ENCODE data around the gene HELZ. TPM values are rescaled to one million over a fixed set of nuclear protein-coding genes. Genes with fewer than 3 reads are reported as not detected.
A peak's percentile ranks its signal among the peaks of the same experiment; 100 is the strongest.

The HELZ gene
- total RNA-seq, 1 experiment from 2014 or later, result 31.3 TPM

DNA sequence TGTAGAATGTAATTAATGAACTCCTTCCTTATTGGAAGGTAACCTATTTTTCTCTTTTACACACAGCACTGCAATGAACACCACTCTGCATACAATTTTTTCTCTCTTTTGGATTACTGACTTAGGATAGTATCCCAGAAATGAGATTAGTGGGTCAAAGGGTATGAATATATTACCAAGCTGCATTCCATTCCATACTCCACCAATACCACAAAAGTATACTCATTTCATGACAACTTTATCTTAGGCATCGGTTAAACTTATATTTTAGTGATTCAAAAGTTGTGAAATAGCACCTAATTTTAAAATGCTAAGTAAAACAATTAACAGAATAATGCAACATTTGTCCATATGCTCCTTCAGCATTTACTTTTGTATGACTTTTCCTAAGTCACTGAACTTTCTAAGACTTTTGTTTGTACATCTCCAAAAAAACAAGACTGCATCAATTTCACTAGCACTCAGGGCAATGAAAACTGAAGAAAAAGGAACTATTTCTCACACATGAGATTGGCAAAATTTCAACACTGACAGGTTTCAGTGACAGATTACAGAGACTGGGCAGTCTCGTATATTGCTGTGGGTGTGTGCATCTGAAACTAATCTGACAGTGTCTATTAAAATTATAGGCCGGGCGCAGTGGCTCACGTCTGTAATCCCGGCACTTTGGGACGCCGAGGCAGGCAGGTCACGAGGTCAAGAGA is 32.1 kb downstream of the HELZ start:
- DNase-seq (peak; percentile 50), ATAC-seq (no peak; the same call in none of the 2 replicates)
- Histone ChIP-seq H3K9me2 (replicated peaks; ENCODE audit: low read length) (no peaks in the 10 kb centered on the region), H4K20me1 (ENCODE audit: low read length) (no peaks in the 10 kb centered on the region), H3K4me2 (ENCODE audit: low read length) (peak overlapping the region; percentile 24), H3K36me3 (ENCODE audit: low read depth, low read length) (peaks cover 15% of the 10 kb centered on the region), H3K4me1 (ENCODE audit: insufficient read depth, low read length) (peaks cover 12% of the 10 kb centered on the region), H3K4me3 (ENCODE audit: low read length) (no peak overlapping the region), H3K27ac (ENCODE audit: low read length) (no peak overlapping the region), H2AFZ (ENCODE audit: low read length) (no peak overlapping the region), H3K9ac (ENCODE audit: low read length) (no peak overlapping the region), H3K9me3 (ENCODE audit: low read length) (no peaks in the 10 kb centered on the region), H3K79me2 (ENCODE audit: low read length) (peaks cover 10% of the 10 kb centered on the region; the same call in 1 of the 2 replicates), H3F3A (ENCODE audit: low read length, unreplicated experiment) (no peaks in the 10 kb centered on the region), H3K27me3 (ENCODE audit: low read length) (no peaks in the 10 kb centered on the region)
- no peak for TF ChIP-seq EZH2 (IDR thresholded peaks at IDR 0.05; ENCODE audit: low read length, unreplicated experiment)
- TF ChIP-seq, protein P1, sequence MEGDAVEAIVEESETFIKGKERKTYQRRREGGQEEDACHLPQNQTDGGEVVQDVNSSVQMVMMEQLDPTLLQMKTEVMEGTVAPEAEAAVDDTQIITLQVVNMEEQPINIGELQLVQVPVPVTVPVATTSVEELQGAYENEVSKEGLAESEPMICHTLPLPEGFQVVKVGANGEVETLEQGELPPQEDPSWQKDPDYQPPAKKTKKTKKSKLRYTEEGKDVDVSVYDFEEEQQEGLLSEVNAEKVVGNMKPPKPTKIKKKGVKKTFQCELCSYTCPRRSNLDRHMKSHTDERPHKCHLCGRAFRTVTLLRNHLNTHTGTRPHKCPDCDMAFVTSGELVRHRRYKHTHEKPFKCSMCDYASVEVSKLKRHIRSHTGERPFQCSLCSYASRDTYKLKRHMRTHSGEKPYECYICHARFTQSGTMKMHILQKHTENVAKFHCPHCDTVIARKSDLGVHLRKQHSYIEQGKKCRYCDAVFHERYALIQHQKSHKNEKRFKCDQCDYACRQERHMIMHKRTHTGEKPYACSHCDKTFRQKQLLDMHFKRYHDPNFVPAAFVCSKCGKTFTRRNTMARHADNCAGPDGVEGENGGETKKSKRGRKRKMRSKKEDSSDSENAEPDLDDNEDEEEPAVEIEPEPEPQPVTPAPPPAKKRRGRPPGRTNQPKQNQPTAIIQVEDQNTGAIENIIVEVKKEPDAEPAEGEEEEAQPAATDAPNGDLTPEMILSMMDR (conservative IDR thresholded peaks at IDR 0.05; ENCODE audit: low read depth, low read length), result no peak
- no peak for TF ChIP-seq EZH2phosphoT487 (IDR thresholded peaks at IDR 0.05; ENCODE audit: borderline replicate concordance, low read length)
- intact Hi-C loops (cut with micrococcal nuclease), result no loop called here
- ChIA-PET CTCF (no interaction called here), POLR2A (ENCODE audit: unreplicated experiment) (no interaction called here)
- BruUV-seq (replicated peaks), result no TSS peak

DNA sequence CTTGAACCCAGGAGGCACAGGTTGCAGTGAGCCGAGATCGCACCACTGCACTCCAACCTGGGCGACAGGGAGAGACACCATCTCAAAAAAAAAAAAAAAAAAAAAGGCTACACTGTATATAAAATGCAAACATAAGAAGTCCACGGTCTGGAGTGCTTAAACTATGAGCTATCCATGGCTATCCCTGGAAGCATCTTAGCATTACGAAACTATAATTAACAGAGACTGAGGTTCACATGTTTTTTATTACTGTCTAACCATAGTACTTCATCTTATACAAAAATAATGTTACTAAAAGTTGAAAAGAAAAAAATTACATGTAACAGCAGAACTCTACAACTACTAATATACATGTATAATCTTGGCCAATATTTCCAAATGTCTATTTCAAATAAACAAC is 32.8 kb downstream of the HELZ start:
- intact Hi-C loops (cut with micrococcal nuclease), result no loop called here
- Histone ChIP-seq H3K36me3 (ENCODE audit: low read depth, low read length) (peaks cover 9% of the 10 kb centered on the region), H3K27me3 (ENCODE audit: low read length) (no peaks in the 10 kb centered on the region), H4K20me1 (ENCODE audit: low read length) (no peaks in the 10 kb centered on the region), H3K4me1 (ENCODE audit: insufficient read depth, low read length) (peaks cover 12% of the 10 kb centered on the region), H3K79me2 (ENCODE audit: low read length) (peaks cover 12% of the 10 kb centered on the region; the same call in 1 of the 2 replicates), H3K9me2 (replicated peaks; ENCODE audit: low read length) (no peaks in the 10 kb centered on the region), H2AFZ (ENCODE audit: low read length) (no peak overlapping the region), H3K4me3 (ENCODE audit: low read length) (no peak overlapping the region), H3K27ac (ENCODE audit: low read length) (no peak overlapping the region), H3F3A (ENCODE audit: low read length, unreplicated experiment) (no peaks in the 10 kb centered on the region), H3K9ac (ENCODE audit: low read length) (no peak overlapping the region), H3K4me2 (ENCODE audit: low read length) (no peak overlapping the region), H3K9me3 (ENCODE audit: low read length) (no peaks in the 10 kb centered on the region)
- no peak for ATAC-seq
- no TSS peak for BruUV-seq (replicated peaks)
- TF ChIP-seq EZH2 (IDR thresholded peaks at IDR 0.05; ENCODE audit: low read length, unreplicated experiment) (no peak), EZH2phosphoT487 (IDR thresholded peaks at IDR 0.05; ENCODE audit: borderline replicate concordance, low read length) (no peak)
- TF ChIP-seq, protein P1 (conservative IDR thresholded peaks at IDR 0.05; ENCODE audit: low read depth, low read length), result no peak
- POLR2A ChIA-PET (ENCODE audit: unreplicated experiment), result interaction anchor here (0.7 kb wide), 1 partner anchor 937 kb away, joined by 18 read pairs; no protein-coding TSS in a partner anchor
- CTCF ChIA-PET, result no interaction called here
- no peak for DNase-seq

DNA sequence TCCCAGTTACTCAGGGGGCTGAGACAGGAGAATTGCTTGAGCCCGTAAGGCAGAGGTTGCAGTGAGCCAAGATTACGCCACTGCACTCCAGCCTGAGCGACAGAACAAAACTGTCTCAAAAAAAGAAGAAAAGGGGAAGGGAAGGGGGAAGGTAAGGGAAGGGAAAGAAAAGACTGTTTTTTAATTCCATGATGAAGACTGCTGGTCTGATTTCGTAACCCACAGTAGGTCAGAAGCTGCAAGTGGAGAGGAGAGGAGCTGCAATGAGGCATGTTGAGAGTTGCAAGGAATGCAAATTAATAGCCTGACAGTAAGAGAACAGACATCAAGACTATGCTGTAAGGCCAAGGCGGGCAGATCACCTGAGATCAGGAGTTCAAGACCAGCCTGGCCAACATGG is 33.3 kb downstream of the HELZ start:
- no peak for TF ChIP-seq EZH2phosphoT487 (IDR thresholded peaks at IDR 0.05; ENCODE audit: borderline replicate concordance, low read length)
- Histone ChIP-seq H4K20me1 (ENCODE audit: low read length) (no peaks in the 10 kb centered on the region), H2AFZ (ENCODE audit: low read length) (no peak overlapping the region), H3F3A (ENCODE audit: low read length, unreplicated experiment) (no peaks in the 10 kb centered on the region), H3K27ac (ENCODE audit: low read length) (no peak overlapping the region), H3K79me2 (ENCODE audit: low read length) (peaks cover 12% of the 10 kb centered on the region; the same call in 1 of the 2 replicates), H3K4me1 (ENCODE audit: insufficient read depth, low read length) (peaks cover 12% of the 10 kb centered on the region), H3K9me2 (replicated peaks; ENCODE audit: low read length) (no peaks in the 10 kb centered on the region), H3K9ac (ENCODE audit: low read length) (no peak overlapping the region), H3K4me3 (ENCODE audit: low read length) (no peak overlapping the region), H3K27me3 (ENCODE audit: low read length) (no peaks in the 10 kb centered on the region), H3K4me2 (ENCODE audit: low read length) (no peak overlapping the region), H3K36me3 (ENCODE audit: low read depth, low read length) (peaks cover 4% of the 10 kb centered on the region; the same call in 1 of the 2 replicates), H3K9me3 (ENCODE audit: low read length) (no peaks in the 10 kb centered on the region)
- ChIA-PET POLR2A (ENCODE audit: unreplicated experiment) (interaction anchor here (0.7 kb wide), 1 partner anchor 936 kb away, joined by 18 read pairs; no protein-coding TSS in a partner anchor), CTCF (no interaction called here)
- BruUV-seq (replicated peaks), result no TSS peak
- no peak for DNase-seq
- ATAC-seq, result no peak
- intact Hi-C loops (cut with micrococcal nuclease), result no loop called here

Data from PC-3 (cell line).